RWPE2 (cell line): Measurements from ENCODE around the gene SH3PXD2A.

Source experiments
- ATAC-seq: fragments of 200-7000 bp; cut with Tn5 transposase; 3 replicates; pipeline ENCODE4 v1.9.1; 2021; ENCODE audit warnings: low read depth
- DNase-seq: peaks from one replicate; pipeline ENCODE4 v3.0.0-alpha.2; 2020; ENCODE audit warnings: low spot score
- H3K27ac ChIP-seq: fragments of 450-650 bp; 2 replicates; pipeline ENCODE4 v1.5.1; 2017; ENCODE audit warnings: mild to moderate bottlenecking; ENCODE audit not compliant: poor library complexity, severe bottlenecking
- H3K27me3 ChIP-seq: fragments of 250-450 bp; sonication (Bioruptor Pico); 2 replicates; pipeline ENCODE4 v1.5.1; 2021; ENCODE audit warnings: mild to moderate bottlenecking, moderate library complexity; ENCODE audit not compliant: insufficient read depth, poor library complexity, severe bottlenecking
- H3K36me3 ChIP-seq: fragments of 250-450 bp; sonication (Bioruptor Pico); 2 replicates; pipeline ENCODE4 v1.5.1; 2020; ENCODE audit warnings: low read depth, mild to moderate bottlenecking, moderate library complexity
- H3K4me1 ChIP-seq: fragments of 250-450 bp; sonication (Bioruptor Pico); 2 replicates; pipeline ENCODE4 v1.5.1; 2021; ENCODE audit warnings: mild to moderate bottlenecking, moderate library complexity; ENCODE audit not compliant: insufficient read depth, poor library complexity, severe bottlenecking
- H3K4me3 ChIP-seq: fragments of 250-450 bp; sonication (Bioruptor Pico); 2 replicates; pipeline ENCODE4 v1.5.1; 2021; ENCODE audit warnings: mild to moderate bottlenecking, moderate library complexity; ENCODE audit not compliant: severe bottlenecking
- H3K9me3 ChIP-seq: fragments of 250-450 bp; sonication (Bioruptor Pico); 2 replicates; pipeline ENCODE4 v1.5.1; 2021; ENCODE audit warnings: mild to moderate bottlenecking, moderate library complexity; ENCODE audit not compliant: severe bottlenecking
- TF ChIP-seq, protein P1 (sequence below): fragments of 450-650 bp; IDR thresholded peaks from one replicate; pipeline ENCODE4 v1.5.1; 2017; ENCODE audit warnings: mild to moderate bottlenecking, moderate library complexity; ENCODE audit not compliant: poor library complexity, severe bottlenecking

The SH3PXD2A gene

DNA sequence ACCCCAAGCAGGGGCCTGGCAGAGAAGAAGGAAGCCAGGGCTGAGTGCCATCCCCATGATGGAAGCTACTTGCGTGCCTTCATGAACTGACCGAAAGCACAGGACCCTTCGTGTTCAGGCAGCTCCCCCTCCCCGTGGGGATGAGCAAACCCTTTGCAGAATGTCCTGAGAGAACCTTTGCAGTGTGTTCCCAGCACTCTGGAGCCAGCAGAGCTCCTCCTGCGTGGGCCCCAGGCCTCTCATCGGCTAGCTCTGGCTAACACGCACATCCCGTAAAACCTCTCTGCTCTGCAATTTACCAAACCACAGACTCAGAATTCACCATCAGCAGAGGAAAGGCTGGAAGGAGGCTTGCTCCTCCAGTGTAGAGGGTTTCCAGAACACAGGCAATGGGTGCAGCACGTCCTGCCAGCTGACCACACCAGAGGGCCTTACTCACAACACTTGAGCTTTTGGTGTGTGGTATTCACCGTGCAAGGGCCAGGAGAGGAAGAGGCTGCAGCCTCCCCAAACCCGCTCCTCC lies 3.1 kb downstream of the SH3PXD2A start:
- TF ChIP-seq, protein P1, sequence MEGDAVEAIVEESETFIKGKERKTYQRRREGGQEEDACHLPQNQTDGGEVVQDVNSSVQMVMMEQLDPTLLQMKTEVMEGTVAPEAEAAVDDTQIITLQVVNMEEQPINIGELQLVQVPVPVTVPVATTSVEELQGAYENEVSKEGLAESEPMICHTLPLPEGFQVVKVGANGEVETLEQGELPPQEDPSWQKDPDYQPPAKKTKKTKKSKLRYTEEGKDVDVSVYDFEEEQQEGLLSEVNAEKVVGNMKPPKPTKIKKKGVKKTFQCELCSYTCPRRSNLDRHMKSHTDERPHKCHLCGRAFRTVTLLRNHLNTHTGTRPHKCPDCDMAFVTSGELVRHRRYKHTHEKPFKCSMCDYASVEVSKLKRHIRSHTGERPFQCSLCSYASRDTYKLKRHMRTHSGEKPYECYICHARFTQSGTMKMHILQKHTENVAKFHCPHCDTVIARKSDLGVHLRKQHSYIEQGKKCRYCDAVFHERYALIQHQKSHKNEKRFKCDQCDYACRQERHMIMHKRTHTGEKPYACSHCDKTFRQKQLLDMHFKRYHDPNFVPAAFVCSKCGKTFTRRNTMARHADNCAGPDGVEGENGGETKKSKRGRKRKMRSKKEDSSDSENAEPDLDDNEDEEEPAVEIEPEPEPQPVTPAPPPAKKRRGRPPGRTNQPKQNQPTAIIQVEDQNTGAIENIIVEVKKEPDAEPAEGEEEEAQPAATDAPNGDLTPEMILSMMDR = no peak
- no peak for DNase-seq
- Histone ChIP-seq H3K9me3 (no peaks in the 10 kb centered on the region), H3K4me3 (peak overlapping the region; percentile 95), H3K27me3 (no peaks in the 10 kb centered on the region), H3K27ac (peak overlapping the region; percentile 89), H3K36me3 (peaks cover 37% of the 10 kb centered on the region), H3K4me1 (peaks cover 40% of the 10 kb centered on the region)
- ATAC-seq = no peak; the same call in 2 of the 3 replicates

DNA sequence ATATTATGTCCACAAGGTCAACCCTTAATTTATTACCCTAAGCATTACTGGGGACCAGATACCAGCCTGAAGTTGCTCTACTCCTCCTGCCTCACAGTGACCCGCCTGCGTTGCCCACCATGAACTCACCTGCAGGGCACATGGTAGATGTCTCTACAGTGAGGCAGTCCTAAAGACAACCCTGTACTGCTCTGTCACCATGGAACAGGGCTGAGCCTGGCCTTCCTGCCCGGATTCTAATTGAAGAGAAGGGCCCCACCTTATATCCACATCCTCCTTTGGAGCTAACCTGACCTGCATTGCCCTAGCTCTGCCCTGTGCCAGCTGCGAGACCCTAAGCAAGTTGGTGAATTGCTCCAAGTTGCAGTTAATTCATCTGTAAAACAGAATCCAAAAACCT lies 4.1 kb downstream of the SH3PXD2A start:
- no peaks in the 10 kb centered on the region for H3K9me3 ChIP-seq
- peak overlapping the region; percentile 89 for H3K27ac ChIP-seq
- ATAC-seq (no peak), DNase-seq (peak; percentile 22)
- peaks cover 37% of the 10 kb centered on the region for H3K36me3 ChIP-seq
- H3K4me1 ChIP-seq = peaks cover 45% of the 10 kb centered on the region
- TF ChIP-seq, protein P1 = no peak
- H3K4me3 ChIP-seq = no peak overlapping the region
- no peaks in the 10 kb centered on the region for H3K27me3 ChIP-seq

DNA sequence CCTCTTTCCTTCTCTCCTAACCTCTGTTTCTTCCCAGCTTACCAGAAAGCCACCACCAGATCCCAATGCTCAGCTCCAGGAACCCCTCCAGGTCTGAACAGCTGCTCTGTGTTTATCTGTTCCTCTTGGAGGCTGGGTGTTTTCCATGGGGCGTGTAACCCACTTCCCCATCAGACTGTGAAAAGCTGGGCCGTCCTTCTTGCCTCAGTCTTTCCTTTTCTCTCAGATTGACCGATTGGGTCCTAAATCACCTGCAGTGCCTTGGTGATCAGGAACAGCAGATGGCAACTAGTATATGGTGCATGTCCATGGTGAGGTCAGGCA lies 4.8 kb downstream of the SH3PXD2A start:
- Histone ChIP-seq H3K9me3 (no peaks in the 10 kb centered on the region), H3K27me3 (no peaks in the 10 kb centered on the region), H3K4me1 (peaks cover 45% of the 10 kb centered on the region), H3K27ac (peak overlapping the region; percentile 89), H3K4me3 (no peak overlapping the region), H3K36me3 (peaks cover 37% of the 10 kb centered on the region)
- no peak for ATAC-seq
- no peak for DNase-seq
- TF ChIP-seq, protein P1 = no peak

DNA sequence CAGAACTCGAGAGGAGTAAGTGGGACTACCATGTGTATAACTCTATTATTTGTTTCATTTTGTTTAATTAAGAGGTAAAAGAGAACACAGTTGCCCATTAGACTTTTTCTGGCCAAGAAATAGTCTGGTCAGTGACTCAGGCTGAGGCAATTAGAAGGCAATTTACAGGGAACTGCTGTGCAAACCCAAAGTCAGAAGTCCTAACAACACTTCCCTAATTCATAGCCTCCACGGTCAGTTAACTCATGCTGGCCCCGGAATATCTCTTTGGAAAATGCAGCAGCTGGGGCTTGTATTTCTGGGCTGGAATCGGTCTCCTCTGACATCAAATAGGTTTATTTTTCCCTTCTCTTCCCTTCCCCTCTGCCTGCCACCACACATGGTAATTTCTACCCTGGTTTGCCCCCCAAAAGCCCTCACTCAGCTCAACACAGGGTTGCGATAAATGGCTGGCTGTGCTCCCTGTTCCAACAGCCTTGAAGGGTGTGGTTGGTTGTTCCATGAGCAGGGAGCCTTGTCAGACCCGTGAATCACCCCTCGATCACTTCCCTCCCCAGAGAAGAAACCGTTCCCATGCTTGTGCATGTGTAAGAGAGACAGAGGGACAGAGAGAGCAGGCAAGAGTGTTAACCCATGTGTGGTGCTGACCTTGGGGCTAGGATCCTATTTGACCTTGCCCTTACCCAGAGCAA lies 5.3 kb downstream of the SH3PXD2A start:
- Histone ChIP-seq H3K27me3 (no peaks in the 10 kb centered on the region), H3K4me3 (no peak overlapping the region), H3K4me1 (peaks cover 45% of the 10 kb centered on the region), H3K27ac (peak overlapping the region; percentile 89), H3K36me3 (peaks cover 37% of the 10 kb centered on the region), H3K9me3 (no peaks in the 10 kb centered on the region)
- DNase-seq (no peak), ATAC-seq (peak; percentile 74)
- TF ChIP-seq, protein P1 = no peak

DNA sequence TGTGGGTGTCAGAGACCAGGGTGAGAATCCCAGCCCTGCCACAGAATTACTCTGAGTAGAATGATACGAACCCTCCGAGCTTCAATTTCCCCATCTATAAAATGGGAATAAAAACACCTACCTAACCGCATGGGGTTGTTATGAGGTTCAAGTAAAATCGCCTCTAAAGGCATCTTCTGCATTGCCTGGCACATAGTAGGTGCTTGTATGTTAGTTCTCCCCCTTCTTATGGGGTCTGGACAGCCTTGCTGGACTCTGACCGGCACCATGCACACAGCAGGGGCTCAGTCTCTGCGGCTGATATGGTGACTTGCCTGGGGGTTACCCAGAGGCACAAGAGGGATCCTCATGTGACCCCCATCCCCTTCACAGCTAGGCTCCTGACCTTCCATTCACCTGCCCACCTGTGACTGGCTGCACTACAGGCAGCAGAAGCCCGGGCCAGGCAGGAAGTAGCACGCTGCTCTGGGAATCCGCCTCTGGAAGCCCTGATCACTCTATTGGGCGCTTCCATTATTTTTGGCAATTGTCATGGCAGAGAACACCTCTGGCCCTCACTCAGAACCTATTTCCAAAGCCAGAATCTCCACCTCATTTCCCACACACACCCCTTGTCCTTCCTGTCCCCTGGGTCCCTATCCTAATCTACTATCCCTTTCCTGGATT lies 6.0 kb downstream of the SH3PXD2A start:
- Histone ChIP-seq H3K27ac (peak overlapping the region; percentile 89), H3K4me1 (peaks cover 45% of the 10 kb centered on the region), H3K9me3 (no peaks in the 10 kb centered on the region), H3K36me3 (peaks cover 42% of the 10 kb centered on the region), H3K4me3 (no peak overlapping the region), H3K27me3 (no peaks in the 10 kb centered on the region)
- no peak for DNase-seq
- TF ChIP-seq, protein P1 = no peak
- ATAC-seq = no peak
